ENCODE measurements around the gene WDR45B.
A peak's percentile ranks its signal among the peaks of the same experiment; 100 is the strongest.

GRCh38 chr17:82655038-82655479, 6.8 kb upstream of the WDR45B start:
- TF ChIP-seq POLR2AphosphoS5 (IDR thresholded peaks at IDR 0.05) (peak; percentile 24 to 46 (median 46)), POLR2A (IDR thresholded peaks at IDR 0.05) (peak; percentile 53), CTCF (IDR thresholded peaks at IDR 0.05) (no peak)
